Activated CD8-positive, alpha-beta T cell treated with anti-CD3 and anti-CD28 coated beads, Interleukin-2, amount 10 ng/mL, durations not matched to agents 7 days and 5 days (primary cell): ENCODE results near the gene GPR161. TPM values are rescaled to one million over a fixed set of nuclear protein-coding genes. Genes with fewer than 3 reads are reported as not detected.
A peak's percentile ranks its signal among the peaks of the same experiment; 100 is the strongest.

Source experiments
- ATAC-seq: fragments of 150-1000 bp; cut with Tn5 transposase; one replicate; pipeline ENCODE4 v1.10.0; 2021; ENCODE audit warnings: moderate library complexity
- CTCF ChIA-PET: fragments of 350-600 bp; sonication (Branson Sonifier 250); formaldehyde crosslinking; loops from one replicate; lab custom pipeline; 2021; ENCODE audit warnings: antibody characterized with exemption; lab: Charles Lee
- POLR2A ChIA-PET: fragments of 350-600 bp; sonication (Branson Sonifier 250); formaldehyde crosslinking; loops from one replicate; lab custom pipeline; 2021; ENCODE audit warnings: antibody characterized with exemption; lab: Charles Lee
- DNase-seq: peaks from one replicate; pipeline ENCODE4 v3.0.0-alpha.2; 2020
- H3K27ac Mint-ChIP-seq: one replicate; pipeline ENCODE4 v1.8.0; 2021; ENCODE audit warnings: mild to moderate bottlenecking, mixed read lengths
- H3K27me3 Mint-ChIP-seq: one replicate; pipeline ENCODE4 v1.8.0; 2021; ENCODE audit warnings: low read depth, mixed read lengths
- H3K36me3 Mint-ChIP-seq: one replicate; pipeline ENCODE4 v1.8.0; 2021; ENCODE audit warnings: low read depth, mixed read lengths
- H3K4me1 Mint-ChIP-seq: one replicate; pipeline ENCODE4 v1.8.0; 2021; ENCODE audit warnings: low read depth, mixed read lengths
- H3K4me3 Mint-ChIP-seq: one replicate; pipeline ENCODE4 v1.8.0; 2021; ENCODE audit warnings: mild to moderate bottlenecking, mixed read lengths
- H3K9me3 Mint-ChIP-seq: one replicate; pipeline ENCODE4 v1.8.0; 2022; ENCODE audit warnings: mixed read lengths; ENCODE audit not compliant: insufficient read depth
- total RNA-seq, 2 experiments: library from RNA; stranded (reverse); gene quantifications; one replicate each; pipeline ENCODE4 v1.2.3, GENCODE V29; 2021

The GPR161 gene
- total RNA-seq, 2 experiments from 2014 or later, result not detected

- DNase-seq, result no peak
- Mint-ChIP-seq H3K9me3 (no peaks in the 10 kb centered on the region), H3K27me3 (peaks cover 15% of the 10 kb centered on the region), H3K27ac (no peak overlapping the region), H3K4me3 (no peak overlapping the region), H3K4me1 (peaks cover 18% of the 10 kb centered on the region), H3K36me3 (no peaks in the 10 kb centered on the region)
- ATAC-seq, result no peak
- POLR2A ChIA-PET, result no interaction called here
- CTCF ChIA-PET, result interaction anchor here (0.6 to 2.4 kb wide), 18 partner anchors 8 to 1191 kb away, joined by 3 to 19 read pairs (median 4); partner anchors contain the start of gene GPR161
Measured at GRCh38 chr1:168146160-168146539, 9.4 kb upstream of the GPR161 start.

DNA sequence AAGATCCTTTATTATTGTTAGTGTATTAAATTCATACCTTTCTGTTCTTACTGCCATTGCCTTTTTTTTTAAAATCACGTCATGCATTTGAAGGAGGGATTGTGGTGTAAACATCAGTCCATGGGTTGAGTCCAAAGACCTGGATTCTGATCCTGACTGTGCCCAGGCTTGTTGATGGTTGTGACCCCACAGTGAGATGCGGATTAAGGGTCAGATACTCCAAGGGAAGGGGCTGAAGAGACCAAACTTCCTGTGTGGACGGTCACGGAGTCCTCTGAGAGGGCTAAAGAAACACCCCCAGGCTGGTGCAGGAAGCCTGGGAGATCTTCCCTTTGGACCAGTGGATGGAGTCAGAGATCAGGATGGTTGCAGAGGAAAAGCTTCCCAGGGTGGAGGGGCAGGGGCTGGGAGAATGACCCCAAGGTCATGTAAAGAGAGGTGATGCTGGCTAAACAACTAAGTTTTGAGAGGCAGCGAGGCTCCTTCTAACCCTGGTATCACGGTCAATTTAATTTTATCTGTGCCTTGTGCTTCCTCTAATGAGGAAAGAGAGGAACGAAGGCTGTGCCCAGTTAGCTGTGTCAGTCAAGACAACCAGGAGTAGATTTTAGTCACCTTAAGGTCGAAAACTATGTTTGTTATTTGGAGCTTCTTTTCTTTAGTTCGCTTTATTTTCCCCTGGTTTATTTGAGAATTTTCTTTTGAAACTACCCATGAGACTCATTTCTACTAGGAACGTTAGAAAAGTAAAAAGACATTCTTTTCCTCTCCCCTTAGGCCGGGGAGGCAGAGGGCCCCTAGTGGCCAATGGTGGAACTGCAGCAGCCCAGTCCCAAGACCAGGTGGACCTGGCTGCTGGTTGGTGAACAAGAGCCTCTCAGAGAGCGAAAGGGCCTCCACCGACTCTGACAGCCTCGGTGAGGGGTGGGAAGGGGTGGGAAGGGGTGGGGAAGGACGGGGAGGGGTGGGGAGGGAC, 8.7 kb upstream of the GPR161 start:
- Mint-ChIP-seq H3K27me3 (peaks cover 21% of the 10 kb centered on the region), H3K27ac (no peak overlapping the region), H3K36me3 (no peaks in the 10 kb centered on the region), H3K9me3 (no peaks in the 10 kb centered on the region), H3K4me1 (peaks cover 18% of the 10 kb centered on the region), H3K4me3 (peak overlapping the region; percentile 22)
- ChIA-PET POLR2A (interaction anchor here (0.7 kb wide), 1 partner anchor 1404 kb away, joined by 4 read pairs; no protein-coding TSS in a partner anchor), CTCF (interaction anchor here (0.6 to 2.4 kb wide), 33 partner anchors 10 to 1190 kb away, joined by 3 to 19 read pairs (median 4); partner anchors contain the start of gene GPR161)
- DNase-seq, result peak; percentile 88
- peak; percentile 99 for ATAC-seq

GRCh38 chr1:168141871-168142385, 5.2 kb upstream of the GPR161 start:
- ATAC-seq (no peak), DNase-seq (no peak)
- H3K27ac Mint-ChIP-seq, result no peak overlapping the region
- peaks cover 42% of the 10 kb centered on the region for H3K27me3 Mint-ChIP-seq
- H3K4me3 Mint-ChIP-seq, result no peak overlapping the region
- ChIA-PET POLR2A (no interaction called here), CTCF (interaction anchor here (0.9 to 1.1 kb wide), 2 partner anchors 59 to 94 kb away, joined by 3 to 6 read pairs; no protein-coding TSS in a partner anchor)
- no peaks in the 10 kb centered on the region for H3K9me3 Mint-ChIP-seq
- peaks cover 17% of the 10 kb centered on the region for H3K4me1 Mint-ChIP-seq
- H3K36me3 Mint-ChIP-seq, result peaks cover 4% of the 10 kb centered on the region

GRCh38 chr1:168139070-168139469, 2.3 kb upstream of the GPR161 start:
- H3K27me3 Mint-ChIP-seq, result peaks cover 57% of the 10 kb centered on the region
- H3K4me3 Mint-ChIP-seq, result no peak overlapping the region
- H3K36me3 Mint-ChIP-seq, result peaks cover 4% of the 10 kb centered on the region
- H3K4me1 Mint-ChIP-seq, result peaks cover 12% of the 10 kb centered on the region
- H3K27ac Mint-ChIP-seq, result no peak overlapping the region
- ATAC-seq (no peak), DNase-seq (no peak)
- CTCF ChIA-PET, result interaction anchor here (0.9 to 1.5 kb wide), 2 partner anchors 8 to 55 kb away, joined by 3 to 6 read pairs; no protein-coding TSS in a partner anchor
- POLR2A ChIA-PET, result no interaction called here
- H3K9me3 Mint-ChIP-seq, result no peaks in the 10 kb centered on the region

DNA sequence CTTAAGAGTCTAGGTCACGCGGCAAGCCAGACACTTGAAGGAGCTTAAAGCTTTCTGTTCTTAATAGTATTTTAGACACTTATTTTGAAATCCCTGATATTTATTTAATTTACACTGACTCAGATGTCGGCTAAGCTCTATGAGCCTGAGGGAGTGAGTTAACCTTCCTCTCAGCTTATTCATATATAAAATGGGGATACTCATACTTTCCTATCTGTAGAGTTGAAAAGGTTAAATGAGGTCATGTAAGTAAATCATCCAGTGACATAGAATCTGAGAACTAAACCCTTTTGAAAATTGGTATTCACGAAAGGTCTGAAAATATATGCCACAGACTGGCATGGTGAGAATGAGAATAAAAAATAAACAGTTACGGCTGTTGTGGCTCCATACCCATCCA, 1.4 kb upstream of the GPR161 start:
- Mint-ChIP-seq H3K27ac (no peak overlapping the region), H3K36me3 (peaks cover 4% of the 10 kb centered on the region), H3K27me3 (peaks cover 58% of the 10 kb centered on the region), H3K9me3 (no peaks in the 10 kb centered on the region), H3K4me3 (no peak overlapping the region), H3K4me1 (peaks cover 12% of the 10 kb centered on the region)
- DNase-seq (no peak), ATAC-seq (no peak)
- CTCF ChIA-PET, result interaction anchor here (1.5 kb wide), 1 partner anchor 9 kb away, joined by 6 read pairs; no protein-coding TSS in a partner anchor
- POLR2A ChIA-PET, result no interaction called here

- Mint-ChIP-seq H3K4me1 (peaks cover 12% of the 10 kb centered on the region), H3K4me3 (peak overlapping the region; percentile 74), H3K36me3 (peaks cover 4% of the 10 kb centered on the region), H3K9me3 (no peaks in the 10 kb centered on the region), H3K27me3 (peaks cover 61% of the 10 kb centered on the region), H3K27ac (peak overlapping the region; percentile 2)
- no peak for DNase-seq
- POLR2A ChIA-PET, result no interaction called here
- CTCF ChIA-PET, result interaction anchor here (1.5 kb wide), 1 partner anchor 9 kb away, joined by 6 read pairs; no protein-coding TSS in a partner anchor
- no peak for ATAC-seq
Measured at GRCh38 chr1:168137515-168137821, 738 bp upstream of the GPR161 start.

- H3K27ac Mint-ChIP-seq, result no peak overlapping the region
- ChIA-PET CTCF (interaction anchor here (2.7 kb wide), 1 partner anchor 9 kb away, joined by 19 read pairs; no protein-coding TSS in a partner anchor), POLR2A (no interaction called here)
- H3K27me3 Mint-ChIP-seq, result peaks cover 58% of the 10 kb centered on the region
- peaks cover 12% of the 10 kb centered on the region for H3K4me1 Mint-ChIP-seq
- H3K4me3 Mint-ChIP-seq, result peak overlapping the region; percentile 69
- no peak for DNase-seq
- no peaks in the 10 kb centered on the region for H3K9me3 Mint-ChIP-seq
- peaks cover 4% of the 10 kb centered on the region for H3K36me3 Mint-ChIP-seq
- ATAC-seq, result peak; percentile 71
Measured at GRCh38 chr1:168135921-168136708, 615 bp downstream of the GPR161 start.

- Mint-ChIP-seq H3K9me3 (no peaks in the 10 kb centered on the region), H3K4me3 (peak overlapping the region; percentile 69), H3K27ac (no peak overlapping the region), H3K36me3 (peaks cover 4% of the 10 kb centered on the region), H3K27me3 (peaks cover 59% of the 10 kb centered on the region), H3K4me1 (peaks cover 12% of the 10 kb centered on the region)
- no peak for DNase-seq
- CTCF ChIA-PET, result interaction anchor here (1.1 to 2.7 kb wide), 3 partner anchors 10 to 228 kb away, joined by 3 to 19 read pairs (median 4); no protein-coding TSS in a partner anchor
- POLR2A ChIA-PET, result no interaction called here
- peak; percentile 3 for ATAC-seq
Measured at GRCh38 chr1:168135116-168135920, 1.4 kb downstream of the GPR161 start.

- ChIA-PET CTCF (interaction anchor here (1.1 to 2.7 kb wide), 3 partner anchors 10 to 229 kb away, joined by 3 to 19 read pairs (median 4); no protein-coding TSS in a partner anchor), POLR2A (no interaction called here)
- peaks cover 4% of the 10 kb centered on the region for H3K36me3 Mint-ChIP-seq
Measured at GRCh38 chr1:168134642-168135041, 2.1 kb downstream of the GPR161 start.

GRCh38 chr1:168134132-168134531, 2.6 kb downstream of the GPR161 start:
- H3K9me3 Mint-ChIP-seq, result no peaks in the 10 kb centered on the region
- CTCF ChIA-PET, result interaction anchor here (0.8 to 2.7 kb wide), 3 partner anchors 11 to 50 kb away, joined by 4 to 19 read pairs (median 4); no protein-coding TSS in a partner anchor
- peaks cover 12% of the 10 kb centered on the region for H3K4me1 Mint-ChIP-seq
- H3K4me3 Mint-ChIP-seq, result no peak overlapping the region
- POLR2A ChIA-PET, result interaction anchor here (0.6 kb wide), 1 partner anchor 439 kb away, joined by 3 read pairs; no protein-coding TSS in a partner anchor
- peaks cover 64% of the 10 kb centered on the region for H3K27me3 Mint-ChIP-seq
- ATAC-seq (no peak), DNase-seq (no peak)
- no peak overlapping the region for H3K27ac Mint-ChIP-seq
- H3K36me3 Mint-ChIP-seq, result peaks cover 4% of the 10 kb centered on the region

More at GRCh38 chr1:168134642-168135041, 2.1 kb downstream of the GPR161 start:
- H3K27ac Mint-ChIP-seq, result no peak overlapping the region
- ATAC-seq (no peak), DNase-seq (no peak)
- H3K4me3 Mint-ChIP-seq, result no peak overlapping the region
- peaks cover 63% of the 10 kb centered on the region for H3K27me3 Mint-ChIP-seq
- no peaks in the 10 kb centered on the region for H3K9me3 Mint-ChIP-seq
- peaks cover 12% of the 10 kb centered on the region for H3K4me1 Mint-ChIP-seq
